Adrenal gland (tissue), 12 donors: ENCODE data around the gene TBC1D7. TPM values are rescaled to one million over a fixed set of nuclear protein-coding genes. Genes with fewer than 3 reads are reported as not detected.

ENCODE experiments used
- DNase-seq, 7 donors: peaks; one replicate each; pipeline ENCODE4 v3.0.0-alpha.2; 2019 to 2020
- H3K27ac ChIP-seq, 5 donors: fragments of 200-600 bp; sonication (generic) in 4 of 5; 1 replicate in 3 of 5; 2 replicates in 2 of 5; pipeline versions ENCODE4 v1.5.1 to v1.8.0; 2016 to 2020; ENCODE audit warnings: mild to moderate bottlenecking in 1 of 5
- H3K27me3 ChIP-seq: fragments of 200-600 bp; 2 replicates; pipeline ENCODE4 v1.8.0; 2021
- H3K36me3 ChIP-seq, 2 donors: fragments of 200-600 bp; replicated peaks in 1 of 2; 1 replicate in 1 of 2; 2 replicates in 1 of 2; pipeline versions ENCODE4 v1.5.1 to v1.8.0; 2018 to 2022
- H3K4me1 ChIP-seq, 2 donors: fragments of 200-600 bp; replicated peaks in 1 of 2; 1 replicate in 1 of 2; 2 replicates in 1 of 2; pipeline versions ENCODE4 v1.5.1 to v1.8.0; 2018 to 2021
- H3K4me3 ChIP-seq, 4 donors: fragments of 200-600 bp; sonication (generic) in 3 of 4; one replicate each; pipeline ENCODE4 v1.5.1; 2016 to 2018
- H3K9me3 ChIP-seq, 3 donors: fragments of 200-600 bp; sonication (generic) in 1 of 3; replicated peaks in 1 of 3; 1 replicate in 2 of 3; 2 replicates in 1 of 3; pipeline versions ENCODE4 v1.5.1 to v1.8.0; 2016 to 2021
- CTCF ChIP-seq, 6 experiments: fragments of 450-650 bp in 4 of 6; fragments of 200-600 bp in 2 of 6; sonication (generic) in 1 of 6; IDR thresholded peaks; 1 replicate in 5 of 6; 2 replicates in 1 of 6; pipeline versions ENCODE4 v1.5.1 to v1.8.0; 2016 to 2021; ENCODE audit warnings: antibody characterized with exemption in 6 of 6, mild to moderate bottlenecking in 2 of 6, moderate library complexity in 1 of 6
- POLR2A ChIP-seq, 2 donors: fragments of 450-650 bp; IDR thresholded peaks; one replicate each; pipeline ENCODE4 v1.6.1; 2017; ENCODE audit warnings: antibody characterized with exemption in 2 of 2, mild to moderate bottlenecking in 2 of 2, moderate library complexity in 1 of 2
- WGBS, 4 donors: extraction: QIAGEN DNeasy Blood & Tissue Kit in 2 of 4; methylation state at CpG; one replicate each; pipeline versions ENCODE4 v1.1.5 to v1.1.7; 2013 to 2017; 5-methylcytosine and 5-hydroxymethylcytosine counted together
- intact Hi-C, 2 donors: fragments of 100-400 bp; cut with DNase I; formaldehyde crosslinking; loops; one replicate each; pipeline versions ENCODE4 v1.14.1 to v1.15.0; 2022 to 2023
- polyA plus RNA-seq, 3 donors: library from polyadenylated mRNA; stranded (reverse); fragments of 200-250 nt in 2 of 3; fragments of 350-450 nt in 1 of 3; fragmentation: Illumina TruSeq in 1 of 3; extraction: RNeasy Lipid Tissue Mini Kit (QIAGEN cat#74804) in 1 of 3; gene quantifications; one replicate each; pipeline ENCODE4 v1.2.3, GENCODE V29; 2013 to 2014
- total RNA-seq, 9 donors: library from RNA; depleted of rRNA in 4 of 9; stranded (reverse); fragments of >200 nt in 4 of 9; fragments of 120-200 nt in 1 of 9; fragmentation: NEBNext Ultra II Directional in 1 of 9; extraction: Animal tissue kit (Norgen Biotek cat#: 25700) in 1 of 9; gene quantifications; one replicate each; pipeline versions ENCODE4 v1.1.0 to v1.2.4, GENCODE V29; 2013 to 2023
- donor health status: healthy with polysubstance abuse.
- donor health status: Bipolar disorder and iron deficiency.
- donor health status: DM: yes; HTN: yes; CAD: no.
- donor health status: DM: no; HTN: no; CAD: no.
- donor health status: DM: no; HTN: no; CAD: no.
- donor health status: DM: yes; HTN: yes; CAD: no.

TBC1D7 gene
- total and polyA plus RNA-seq, 12 donors: 8.0 to 23.0 (median 12.4) TPM

- WGBS, 4 donors: 93 to 97% (median 95%) methylated on average over 13 to 14 of the region's 14 CpGs
- Histone ChIP-seq H3K4me3 (no peak overlapping the region), H3K27me3 (no peaks in the 10 kb centered on the region), H3K9me3 (no peaks in the 10 kb centered on the region), H3K27ac (no peak overlapping the region), H3K36me3 (no peaks in the 10 kb centered on the region), H3K4me1 (no peaks in the 10 kb centered on the region)
- intact Hi-C loops: no loop called here
- TF ChIP-seq CTCF (IDR thresholded peaks at IDR 0.05) (no peak), POLR2A (IDR thresholded peaks at IDR 0.05) (no peak)
- no peak for DNase-seq
Observed at GRCh38 chr6:13283331-13283730, 45.0 kb downstream of the TBC1D7 start.

- no peak overlapping the region for H3K4me3 ChIP-seq
- TF ChIP-seq CTCF (IDR thresholded peaks at IDR 0.05): no peak
- TF ChIP-seq POLR2A (IDR thresholded peaks at IDR 0.05): no peak
- WGBS, 4 donors: 64 to 77% (median 72%) methylated on average over 8 of the region's 8 CpGs
- no peak for DNase-seq
- H3K27me3 ChIP-seq: no peaks in the 10 kb centered on the region
- intact Hi-C loops: no loop called here
- H3K36me3 ChIP-seq: no peaks in the 10 kb centered on the region
- no peaks in the 10 kb centered on the region for H3K9me3 ChIP-seq
- no peak overlapping the region for H3K27ac ChIP-seq
- no peaks in the 10 kb centered on the region for H3K4me1 ChIP-seq
Observed at GRCh38 chr6:13282393-13283069, 45.8 kb downstream of the TBC1D7 start.

GRCh38 chr6:13281686-13282085, 46.7 kb downstream of the TBC1D7 start:
- intact Hi-C loops: no loop called here
- Histone ChIP-seq H3K27me3 (no peaks in the 10 kb centered on the region), H3K9me3 (no peaks in the 10 kb centered on the region), H3K36me3 (no peaks in the 10 kb centered on the region), H3K27ac (no peak overlapping the region), H3K4me3 (no peak overlapping the region), H3K4me1 (no peaks in the 10 kb centered on the region)
- WGBS, 4 donors: 92 to 97% (median 92%) methylated on average over 7 to 9 of the region's 9 CpGs
- TF ChIP-seq CTCF (IDR thresholded peaks at IDR 0.05): no peak
- TF ChIP-seq POLR2A (IDR thresholded peaks at IDR 0.05): no peak
- DNase-seq: no peak

- intact Hi-C loops: no loop called here
- H3K9me3 ChIP-seq: no peaks in the 10 kb centered on the region
- WGBS, 4 donors: 72 to 86% (median 77%) methylated on average over 4 of the region's 4 CpGs
- H3K4me1 ChIP-seq: no peaks in the 10 kb centered on the region
- DNase-seq: no peak
- H3K4me3 ChIP-seq: no peak overlapping the region
- no peaks in the 10 kb centered on the region for H3K27me3 ChIP-seq
- no peak overlapping the region for H3K27ac ChIP-seq
- H3K36me3 ChIP-seq: no peaks in the 10 kb centered on the region
- TF ChIP-seq CTCF (IDR thresholded peaks at IDR 0.05) (no peak), POLR2A (IDR thresholded peaks at IDR 0.05) (no peak)
Observed at GRCh38 chr6:13280254-13280653, 48.1 kb downstream of the TBC1D7 start.
